ENCODE data around the gene ENTPD1. TPM values are rescaled to one million over a fixed set of nuclear protein-coding genes. Genes with fewer than 3 reads are reported as not detected.

ENTPD1 gene
- total and polyA plus RNA-seq, 9 of the 15 experiments (the other 6 are each of a cell fraction or from before 2014, with no cell fraction given): 0.07 to 1.5 (median 0.37) TPM

GRCh38 chr10:95784279-95784913 lies 28.4 kb downstream of the ENTPD1 start:
- Histone ChIP-seq H3K9ac (ENCODE audit: insufficient read depth in 1 of 2, low read depth in 2 of 2, low read length in 2 of 2) (no peak overlapping the region), H3K9me3 (replicated peaks; ENCODE audit: control insufficient read depth, insufficient read depth, low read depth, low read length) (no peaks in the 10 kb centered on the region), H3K4me2 (ENCODE audit: insufficient read depth, low read length) (no peak overlapping the region), H3K4me1 (replicated peaks in 1 of 2; ENCODE audit: control insufficient read depth in 2 of 2, insufficient read depth in 2 of 2, low read length in 2 of 2) (no peaks in the 10 kb centered on the region), H3K27ac (ENCODE audit: extremely low read depth, low read depth, low read length) (no peak overlapping the region), H3K4me3 (no peak overlapping the region), H3K79me2 (ENCODE audit: control insufficient read depth, insufficient read depth, low read length) (no peaks in the 10 kb centered on the region), H3K36me3 (ENCODE audit: control insufficient read depth, insufficient read depth, low read length) (no peaks in the 10 kb centered on the region), H3K27me3 (ENCODE audit: control insufficient read depth in 2 of 2, insufficient read depth in 2 of 2, low read length in 2 of 2) (peaks cover 0 to 8% of the 10 kb centered on the region in 2 experiments; a peak in 1 of 5 replicates), H4K20me1 (replicated peaks; ENCODE audit: control insufficient read depth, insufficient read depth, low read length) (no peaks in the 10 kb centered on the region), H2AFZ (ENCODE audit: low read depth, low read length) (no peak overlapping the region), H3K9me1 (ENCODE audit: control insufficient read depth, insufficient read depth, low read length) (no peaks in the 10 kb centered on the region)
- 0% methylated on average over 3 of the region's 3 CpGs for WGBS (ENCODE audit: insufficient coverage, low coverage, missing lambda C conversion rate)
- FAIRE-seq: no peak
- in situ Hi-C loops (cut with MboI) (no loop called here), intact Hi-C loops (cut with micrococcal nuclease) (no loop called here)
- POLR2A ChIA-PET: no interaction called here
- no peak for DNase-seq (ENCODE audit: extremely low read depth in 1 of 4, low spot score in 3 of 4)
- CTCF ChIA-PET (ENCODE audit: low intra/inter-chr PET ratio): no interaction called here
- BruUV-seq (replicated peaks): no TSS peak
- ATAC-seq: no peak
- no peak for TF ChIP-seq SMARCE1 (IDR thresholded peaks at IDR 0.05)
- no peak for TF ChIP-seq ZNF408 (CRISPR knock-in tag; IDR thresholded peaks at IDR 0.05; ENCODE audit: low read depth)
- no peak for TF ChIP-seq TFAM (CRISPR knock-in tag; conservative IDR thresholded peaks at IDR 0.05)

- ATAC-seq (no peak), DNase-seq (ENCODE audit: extremely low read depth in 1 of 4, low spot score in 3 of 4) (no peak), FAIRE-seq (no peak)
- in situ Hi-C loops (cut with MboI) (no loop called here), intact Hi-C loops (cut with micrococcal nuclease) (no loop called here)
- Histone ChIP-seq H4K20me1 (replicated peaks; ENCODE audit: control insufficient read depth, insufficient read depth, low read length) (no peaks in the 10 kb centered on the region), H3K9me3 (replicated peaks; ENCODE audit: control insufficient read depth, insufficient read depth, low read depth, low read length) (no peaks in the 10 kb centered on the region), H3K79me2 (ENCODE audit: control insufficient read depth, insufficient read depth, low read length) (no peaks in the 10 kb centered on the region), H3K27ac (ENCODE audit: extremely low read depth, low read depth, low read length) (no peak overlapping the region), H3K9ac (ENCODE audit: insufficient read depth in 1 of 2, low read depth in 2 of 2, low read length in 2 of 2) (no peak overlapping the region), H3K9me1 (ENCODE audit: control insufficient read depth, insufficient read depth, low read length) (no peaks in the 10 kb centered on the region), H3K4me1 (replicated peaks in 1 of 2; ENCODE audit: control insufficient read depth in 2 of 2, insufficient read depth in 2 of 2, low read length in 2 of 2) (no peaks in the 10 kb centered on the region), H3K36me3 (ENCODE audit: control insufficient read depth, insufficient read depth, low read length) (no peaks in the 10 kb centered on the region), H3K4me3 (no peak overlapping the region), H3K4me2 (ENCODE audit: insufficient read depth, low read length) (no peak overlapping the region), H3K27me3 (ENCODE audit: control insufficient read depth in 2 of 2, insufficient read depth in 2 of 2, low read length in 2 of 2) (peaks cover 0 to 8% of the 10 kb centered on the region in 2 experiments; a peak in 1 of 5 replicates), H2AFZ (ENCODE audit: low read depth, low read length) (no peak overlapping the region)
- CTCF ChIA-PET (ENCODE audit: low intra/inter-chr PET ratio): no interaction called here
- POLR2A ChIA-PET: no interaction called here
- no peak for TF ChIP-seq KAT2B (IDR thresholded peaks at IDR 0.05; ENCODE audit: low read depth, low read length)
- TF ChIP-seq NFE2 (IDR thresholded peaks at IDR 0.05; ENCODE audit: low read depth): no peak
- no peak for TF ChIP-seq CGGBP1 (CRISPR knock-in tag; IDR thresholded peaks at IDR 0.05)
- WGBS (ENCODE audit: insufficient coverage, low coverage, missing lambda C conversion rate): 0% methylated on average over 1 of the region's 1 CpG
- no TSS peak for BruUV-seq (replicated peaks)
These were observed 29.4 kb downstream of the ENTPD1 start for GRCh38 chr10:95785317-95785716.

Measured in K562 (cell line).